T-cell (primary cell): Measurements from ENCODE around the gene ENOX1. TPM values are rescaled to one million over a fixed set of nuclear protein-coding genes. Genes with fewer than 3 reads are reported as not detected.

Experiments
- ATAC-seq, 4 experiments: fragments of 200-7000 bp in 3 of 4; fragments of 150-1000 bp in 1 of 4; cut with Tn5 transposase; replicated peaks in 1 of 4; 1 replicate in 3 of 4; 2 replicates in 1 of 4; pipeline ENCODE4 v1.10.0; 2021; ENCODE audit warnings: moderate library complexity in 3 of 4, mild to moderate bottlenecking in 2 of 4, moderate number of reproducible peaks in 1 of 4
- CTCF ChIA-PET, 2 donors: fragments of 300-600 bp; sonication (Branson Sonifier 250); formaldehyde crosslinking; loops; one replicate each; lab custom pipeline; 2022; ENCODE audit warnings: antibody characterized with exemption in 2 of 2; lab: Charles Lee
- POLR2A ChIA-PET, 2 donors: fragments of 300-600 bp; sonication (Branson Sonifier 250); formaldehyde crosslinking; loops; one replicate each; lab custom pipeline; 2022; ENCODE audit warnings: antibody characterized with exemption in 2 of 2; lab: Charles Lee
- DNase-seq, 35 experiments: peaks; one replicate each; pipeline versions ENCODE4 v3.0.0 to v3.0.0-alpha.2; 2013 to 2023
- H3K27ac ChIP-seq: one replicate; pipeline ENCODE4 v1.5.1; 2013; ENCODE audit warnings: low read length
- H3K27me3 ChIP-seq, 2 experiments: replicated peaks in 1 of 2; 1 replicate in 1 of 2; 2 replicates in 1 of 2; pipeline versions ENCODE4 v1.6.1 to v1.7.0; 2013; ENCODE audit warnings: low read length in 1 of 2, mixed read lengths in 1 of 2; ENCODE audit not compliant: control insufficient read depth in 2 of 2, insufficient read depth in 2 of 2; ENCODE audit errors: extremely low read depth in 1 of 2
- H3K36me3 ChIP-seq, 2 donors: 1 replicate in 1 of 2; 2 replicates in 1 of 2; pipeline versions ENCODE4 v1.6.1 to v1.7.0; 2013; ENCODE audit warnings: low read length in 1 of 2; ENCODE audit not compliant: control insufficient read depth in 2 of 2, insufficient read depth in 1 of 2; ENCODE audit errors: extremely low read depth in 1 of 2
- H3K4me1 ChIP-seq, 2 experiments: 1 replicate in 1 of 2; 2 replicates in 1 of 2; pipeline versions ENCODE4 v1.6.1 to v1.7.0; 2013; ENCODE audit warnings: low read length in 2 of 2, mixed read lengths in 1 of 2; ENCODE audit not compliant: insufficient read depth in 2 of 2, control insufficient read depth in 1 of 2; ENCODE audit errors: extremely low read depth in 1 of 2
- H3K4me3 ChIP-seq, 2 donors: 1 replicate in 1 of 2; 2 replicates in 1 of 2; pipeline versions ENCODE4 v1.5.1 to v1.7.0; 2013; ENCODE audit warnings: mild to moderate bottlenecking in 2 of 2, low read length in 1 of 2, moderate library complexity in 1 of 2; ENCODE audit not compliant: control insufficient read depth in 1 of 2; ENCODE audit errors: extremely low read depth in 1 of 2
- H3K9me3 ChIP-seq: 2 replicates; pipeline ENCODE4 v1.7.0; 2013
- H3K27ac Mint-ChIP-seq, 2 donors: one replicate each; pipeline ENCODE4 v1.8.0; 2020 to 2021; ENCODE audit warnings: mild to moderate bottlenecking in 2 of 2, mixed read lengths in 2 of 2
- H3K27me3 Mint-ChIP-seq, 2 donors: one replicate each; pipeline ENCODE4 v1.8.0; 2021 to 2022; ENCODE audit warnings: mixed read lengths in 2 of 2
- H3K36me3 Mint-ChIP-seq: one replicate; pipeline ENCODE4 v1.8.0; 2021; ENCODE audit warnings: mixed read lengths
- H3K4me1 Mint-ChIP-seq, 3 donors: one replicate each; pipeline ENCODE4 v1.8.0; 2020 to 2022; ENCODE audit warnings: mixed read lengths in 3 of 3, mild to moderate bottlenecking in 1 of 3
- H3K4me3 Mint-ChIP-seq, 3 donors: one replicate each; pipeline ENCODE4 v1.8.0; 2020 to 2022; ENCODE audit warnings: mild to moderate bottlenecking in 3 of 3, mixed read lengths in 3 of 3, moderate library complexity in 3 of 3
- H3K9me3 Mint-ChIP-seq, 3 donors: one replicate each; pipeline ENCODE4 v1.8.0; 2020 to 2022; ENCODE audit warnings: mixed read lengths in 3 of 3
- WGBS: methylation state at CpG from one replicate; pipeline ENCODE4 v1.1.5; 2013; ENCODE audit warnings: missing lambda C conversion rate; ENCODE audit not compliant: insufficient coverage; 5-methylcytosine and 5-hydroxymethylcytosine counted together
- total RNA-seq, 35 experiments: library from RNA in 6 of 35; stranded (reverse) in 6 of 35; fragments of 120-200 nt in 1 of 35; gene quantifications; one replicate each; pipeline versions ENCODE4 v1.2.1 to v1.2.4 and lab custom pipeline; 2013 to 2026

Gene ENOX1
- total RNA-seq, 5 donors from 2014 or later (not counting 1 experiment from before 2014, with no cell fraction given) = 0.10 TPM; not detected in 4

DNA sequence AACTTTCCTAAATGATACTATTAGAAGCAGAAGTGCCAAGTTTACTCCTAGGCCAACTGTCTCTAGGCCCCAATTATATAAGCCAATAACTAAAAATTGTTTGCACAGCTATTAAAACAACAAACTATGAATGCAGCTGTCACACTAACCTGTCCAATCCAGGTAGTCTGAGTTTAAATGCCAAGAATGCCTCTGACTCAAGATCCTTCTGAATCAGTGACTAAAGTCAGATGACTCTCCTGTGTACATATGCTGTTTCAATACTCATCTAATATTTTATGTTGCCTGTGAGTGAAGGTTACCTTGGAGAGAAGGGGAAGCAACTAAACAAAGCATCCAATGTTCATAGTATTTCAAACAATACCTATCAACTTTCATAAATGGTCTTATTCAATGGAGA is 257.0 kb downstream of the ENOX1 start:
- H3K27me3 Mint-ChIP-seq = no peaks in the 10 kb centered on the region
- no peaks in the 10 kb centered on the region for H3K36me3 ChIP-seq
- ATAC-seq (no peak), DNase-seq (no peak)
- H3K27ac ChIP-seq = no peak overlapping the region
- no peaks in the 10 kb centered on the region for H3K9me3 ChIP-seq
- H3K4me1 ChIP-seq = no peaks in the 10 kb centered on the region
- no peak overlapping the region for H3K27ac Mint-ChIP-seq
- no peaks in the 10 kb centered on the region for H3K27me3 ChIP-seq
- H3K36me3 Mint-ChIP-seq = no peaks in the 10 kb centered on the region
- H3K4me3 Mint-ChIP-seq = no peak overlapping the region
- ChIA-PET POLR2A (no interaction called here), CTCF (interaction anchor here in 1 of 2 donors (0.6 kb wide), 1 partner anchor 13 kb away, joined by 6 read pairs; no protein-coding TSS in a partner anchor)
- no peaks in the 10 kb centered on the region for H3K4me1 Mint-ChIP-seq
- no peak overlapping the region for H3K4me3 ChIP-seq
- no peaks in the 10 kb centered on the region for H3K9me3 Mint-ChIP-seq

GRCh38 chr13:43528992-43529391 is 257.8 kb downstream of the ENOX1 start:
- no peaks in the 10 kb centered on the region for H3K27me3 ChIP-seq
- 92% methylated on average over 2 of the region's 6 CpGs for whole genome bisulfite sequencing
- POLR2A ChIA-PET = no interaction called here
- H3K4me1 ChIP-seq = no peaks in the 10 kb centered on the region
- CTCF ChIA-PET = no interaction called here
- no peak overlapping the region for H3K4me3 ChIP-seq
- no peak overlapping the region for H3K27ac ChIP-seq
- Mint-ChIP-seq H3K4me1 (no peaks in the 10 kb centered on the region), H3K27ac (no peak overlapping the region), H3K9me3 (peaks cover 0 to 3% (median 0%) of the 10 kb centered on the region in 3 donors), H3K27me3 (peaks cover 0 to 3% of the 10 kb centered on the region in 2 donors), H3K36me3 (no peaks in the 10 kb centered on the region), H3K4me3 (no peak overlapping the region)
- ATAC-seq = no peak
- H3K9me3 ChIP-seq = no peaks in the 10 kb centered on the region
- no peak for DNase-seq
- no peaks in the 10 kb centered on the region for H3K36me3 ChIP-seq

DNA sequence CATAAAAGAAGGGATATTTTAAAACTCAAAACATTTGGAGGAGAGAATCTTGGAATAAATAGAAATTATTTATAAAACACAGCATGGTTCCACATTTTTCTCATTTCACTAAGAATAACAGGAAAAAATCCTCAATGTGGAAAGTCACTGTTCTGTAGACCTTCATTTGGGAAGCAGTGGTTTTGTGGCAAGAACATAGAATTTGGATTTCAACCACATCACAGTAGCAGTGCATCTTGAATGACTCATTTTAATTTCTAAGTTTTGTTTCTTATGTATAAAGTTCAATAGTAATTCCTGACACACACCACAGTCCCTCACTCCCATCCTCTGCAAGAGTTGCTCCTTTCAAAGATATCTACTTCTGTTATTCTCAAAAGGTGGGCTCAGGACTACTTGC is 264.0 kb downstream of the ENOX1 start:
- ChIA-PET POLR2A (no interaction called here), CTCF (no interaction called here)
- Histone ChIP-seq H3K36me3 (no peaks in the 10 kb centered on the region), H3K4me1 (no peaks in the 10 kb centered on the region), H3K9me3 (no peaks in the 10 kb centered on the region), H3K27me3 (no peaks in the 10 kb centered on the region), H3K27ac (no peak overlapping the region), H3K4me3 (no peak overlapping the region)
- Mint-ChIP-seq H3K9me3 (peaks cover 0 to 3% (median 0%) of the 10 kb centered on the region in 3 donors), H3K27me3 (peaks cover 1 to 3% of the 10 kb centered on the region in 2 donors), H3K36me3 (no peaks in the 10 kb centered on the region), H3K27ac (no peak overlapping the region), H3K4me1 (no peaks in the 10 kb centered on the region), H3K4me3 (no peak overlapping the region)
- ATAC-seq (no peak), DNase-seq (no peak)

DNA sequence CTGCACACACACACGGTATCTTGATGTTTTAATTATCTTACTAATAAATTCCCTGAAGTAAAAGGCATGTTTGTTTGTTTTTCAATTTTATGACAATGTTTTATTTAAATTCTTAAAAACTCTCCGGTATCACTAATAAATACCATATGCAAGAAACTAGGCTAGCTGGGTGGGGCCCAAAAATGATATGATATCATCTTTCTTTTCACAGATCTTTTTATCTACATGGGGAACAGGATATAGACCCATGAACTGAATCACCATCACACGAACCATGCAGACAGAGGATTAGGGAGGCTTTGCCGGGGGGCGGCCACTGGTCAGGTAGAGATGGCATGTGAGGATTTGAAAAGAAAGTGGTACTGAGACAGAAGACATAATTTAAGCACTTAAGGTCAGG is 266.4 kb downstream of the ENOX1 start:
- H3K4me3 Mint-ChIP-seq = no peak overlapping the region
- H3K4me1 Mint-ChIP-seq = no peaks in the 10 kb centered on the region
- ChIA-PET POLR2A (no interaction called here), CTCF (no interaction called here)
- peaks cover 0 to 3% (median 0%) of the 10 kb centered on the region in 3 donors for H3K9me3 Mint-ChIP-seq
- Histone ChIP-seq H3K9me3 (no peaks in the 10 kb centered on the region), H3K4me3 (no peak overlapping the region), H3K27me3 (no peaks in the 10 kb centered on the region), H3K4me1 (no peaks in the 10 kb centered on the region), H3K27ac (no peak overlapping the region), H3K36me3 (no peaks in the 10 kb centered on the region)
- no peaks in the 10 kb centered on the region for H3K36me3 Mint-ChIP-seq
- 94% methylated on average over 3 of the region's 5 CpGs for WGBS
- peaks cover 1 to 3% of the 10 kb centered on the region in 2 donors for H3K27me3 Mint-ChIP-seq
- H3K27ac Mint-ChIP-seq = no peak overlapping the region
- ATAC-seq = no peak
- DNase-seq = no peak

DNA sequence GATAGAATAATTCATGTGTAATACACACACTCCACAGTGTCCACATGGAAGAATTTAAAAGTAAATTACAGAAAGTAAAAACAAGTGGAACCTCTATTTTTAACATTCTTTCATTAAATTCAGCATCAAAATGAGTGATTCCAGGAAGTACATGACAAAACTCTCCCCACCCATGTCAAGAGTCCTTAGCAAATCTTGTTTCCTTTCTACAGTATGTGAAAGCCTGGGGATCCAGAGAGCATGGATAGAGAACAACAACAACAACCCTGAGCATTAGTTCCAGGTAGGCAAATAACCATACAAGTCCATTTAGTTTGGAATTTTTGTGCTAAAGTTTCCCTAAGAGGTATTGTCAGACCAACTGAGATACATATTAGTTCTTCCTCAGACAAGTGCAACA is 267.9 kb downstream of the ENOX1 start:
- Mint-ChIP-seq H3K36me3 (no peaks in the 10 kb centered on the region), H3K4me3 (no peak overlapping the region), H3K27me3 (peaks cover 0 to under 1% of the 10 kb centered on the region in 2 donors), H3K9me3 (no peaks in the 10 kb centered on the region), H3K27ac (no peak overlapping the region), H3K4me1 (no peaks in the 10 kb centered on the region)
- POLR2A ChIA-PET = no interaction called here
- ATAC-seq (no peak), DNase-seq (no peak)
- H3K27ac ChIP-seq = no peak overlapping the region
- CTCF ChIA-PET = no interaction called here
- H3K4me3 ChIP-seq = no peak overlapping the region
- H3K36me3 ChIP-seq = no peaks in the 10 kb centered on the region
- no peaks in the 10 kb centered on the region for H3K27me3 ChIP-seq
- H3K9me3 ChIP-seq = no peaks in the 10 kb centered on the region
- H3K4me1 ChIP-seq = no peaks in the 10 kb centered on the region

- no peak overlapping the region for H3K27ac Mint-ChIP-seq
- DNase-seq (no peak), ATAC-seq (no peak)
- no peaks in the 10 kb centered on the region for H3K36me3 ChIP-seq
- no peak overlapping the region for H3K4me3 ChIP-seq
- no peaks in the 10 kb centered on the region for H3K27me3 Mint-ChIP-seq
- no peaks in the 10 kb centered on the region for H3K4me1 Mint-ChIP-seq
- H3K9me3 Mint-ChIP-seq = no peaks in the 10 kb centered on the region
- 55% methylated on average over 2 of the region's 2 CpGs for WGBS
- H3K36me3 Mint-ChIP-seq = no peaks in the 10 kb centered on the region
- no peaks in the 10 kb centered on the region for H3K9me3 ChIP-seq
- no peak overlapping the region for H3K27ac ChIP-seq
- H3K4me3 Mint-ChIP-seq = no peak overlapping the region
- POLR2A ChIA-PET = no interaction called here
- H3K4me1 ChIP-seq = no peaks in the 10 kb centered on the region
- CTCF ChIA-PET = no interaction called here
- no peaks in the 10 kb centered on the region for H3K27me3 ChIP-seq
Observed at GRCh38 chr13:43516401-43516833, 270.4 kb downstream of the ENOX1 start.

GRCh38 chr13:43515531-43515930 is 271.2 kb downstream of the ENOX1 start:
- H3K27ac Mint-ChIP-seq = no peak overlapping the region
- H3K27me3 Mint-ChIP-seq = no peaks in the 10 kb centered on the region
- ATAC-seq (no peak), DNase-seq (no peak)
- H3K27me3 ChIP-seq = no peaks in the 10 kb centered on the region
- no peaks in the 10 kb centered on the region for H3K36me3 ChIP-seq
- ChIA-PET POLR2A (no interaction called here), CTCF (no interaction called here)
- H3K36me3 Mint-ChIP-seq = no peaks in the 10 kb centered on the region
- H3K4me1 Mint-ChIP-seq = no peaks in the 10 kb centered on the region
- 24% methylated on average over 1 of the region's 1 CpG for WGBS
- no peak overlapping the region for H3K27ac ChIP-seq
- H3K4me3 ChIP-seq = no peak overlapping the region
- H3K4me1 ChIP-seq = no peaks in the 10 kb centered on the region
- no peaks in the 10 kb centered on the region for H3K9me3 ChIP-seq
- H3K4me3 Mint-ChIP-seq = no peak overlapping the region
- H3K9me3 Mint-ChIP-seq = no peaks in the 10 kb centered on the region
